ENCODE results near the gene MYBPH.

GRCh38 chr1:203165101-203165799, 10.4 kb downstream of the MYBPH start:
- TF ChIP-seq CTCF (IDR thresholded peaks at IDR 0.05), result no peak
- TF ChIP-seq ZFX (IDR thresholded peaks at IDR 0.05; ENCODE audit: borderline replicate concordance), result no peak
